Camera-type eye (tissue), 1 donor: ENCODE results near the gene GPR37. TPM values are rescaled to one million over a fixed set of nuclear protein-coding genes. Genes with fewer than 3 reads are reported as not detected.

ENCODE experiments used
- total RNA-seq: library from RNA; depleted of rRNA; stranded (reverse); fragments of >200 nt; gene quantifications from one replicate; pipeline ENCODE4 v1.2.3, GENCODE V29; 2014

The GPR37 gene
- 66.9 TPM for total RNA-seq

GRCh38 chr7:124765401-124766352, at the start of gene GPR37:
Gene GPR37, minus strand, starts transcription at chr7:124765792. Its CDS starts 816 bp downstream, at chr7:124764976.

Other genes starting within 250 kb of the GPR37 start
- 74.9 TPM for gene POT1, start 164.0 kb upstream of the GPR37 start, total RNA-seq